ENCODE results near the gene ATRX.

GRCh38 chrX:77595848-77596247 lies 190.2 kb downstream of the ATRX start:
- TF ChIP-seq CTCF (IDR thresholded peaks at IDR 0.05) = no peak
- TF ChIP-seq POLR2A (IDR thresholded peaks at IDR 0.05) = no peak

Measured in testis (tissue), 2 donors.